SK-N-SH treated with all-trans-retinoic acid at 6 μM for 48 hours (cell line): Measurements from ENCODE around the gene SNHG17.
A peak's percentile ranks its signal among the peaks of the same experiment; 100 is the strongest.
"Not testable (repeated sequence)": the region's sequence is repeated elsewhere in the genome, so short reads cannot be mapped to it uniquely, and the experiment has no call there.

Experiments used
- ATAC-seq: fragments of 200-7000 bp; cut with Tn5 transposase; 3 replicates; pipeline ENCODE4 v1.9.1; 2020; ENCODE audit warnings: mild to moderate bottlenecking, moderate library complexity
- ARNTL ChIP-seq: fragments of 450-650 bp; formaldehyde crosslinking; IDR thresholded peaks from 2 replicates; pipeline ENCODE4 v1.5.0; 2020; ENCODE audit warnings: low read depth, mild to moderate bottlenecking, moderate library complexity, borderline replicate concordance
- BACH2 ChIP-seq: fragments of 250-450 bp; sonication (Bioruptor Pico); IDR thresholded peaks from 2 replicates; pipeline ENCODE4 v1.9.0; 2021; ENCODE audit warnings: mild to moderate bottlenecking, borderline replicate concordance
- CSDC2 ChIP-seq: fragments of 250-450 bp; sonication (Bioruptor Pico); IDR thresholded peaks from 2 replicates; pipeline ENCODE4 v1.5.0; 2020; ENCODE audit warnings: mild to moderate bottlenecking, moderate library complexity
- CSRNP3 ChIP-seq: fragments of 250-450 bp; sonication (Bioruptor Pico); IDR thresholded peaks from 2 replicates; pipeline ENCODE4 v1.5.1; 2021; ENCODE audit warnings: mild to moderate bottlenecking, moderate library complexity
- ESRRG ChIP-seq: fragments of 250-450 bp; sonication (Bioruptor Pico); IDR thresholded peaks from 2 replicates; pipeline ENCODE4 v1.6.1; 2021; ENCODE audit warnings: mild to moderate bottlenecking
- GLIS3 ChIP-seq: fragments of 250-450 bp; sonication (Bioruptor Pico); IDR thresholded peaks from 2 replicates; pipeline ENCODE4 v1.5.0; 2020; ENCODE audit warnings: mild to moderate bottlenecking, moderate library complexity
- ISL1 ChIP-seq: fragments of 250-450 bp; sonication (Bioruptor Pico); IDR thresholded peaks from 2 replicates; pipeline ENCODE4 v2.1.2; 2022; ENCODE audit warnings: mild to moderate bottlenecking, moderate library complexity
- OSR1 ChIP-seq: fragments of 250-450 bp; sonication (Bioruptor Pico); IDR thresholded peaks from 2 replicates; pipeline ENCODE4 v1.8.0; 2022; ENCODE audit warnings: moderate library complexity, mild to moderate bottlenecking, inconsistent platforms
- PPARA ChIP-seq: fragments of 250-450 bp; sonication (Bioruptor Pico); IDR thresholded peaks from 2 replicates; pipeline ENCODE4 v1.5.0; 2020; ENCODE audit warnings: mild to moderate bottlenecking, borderline replicate concordance
- RARB ChIP-seq: fragments of 250-450 bp; sonication (Bioruptor Pico); IDR thresholded peaks from 2 replicates; pipeline ENCODE4 v1.8.0; 2021; ENCODE audit warnings: mild to moderate bottlenecking, moderate library complexity
- TCF4 ChIP-seq: fragments of 250-450 bp; sonication (Bioruptor Pico); IDR thresholded peaks from 2 replicates; pipeline ENCODE4 v1.8.0; 2021; ENCODE audit warnings: mild to moderate bottlenecking, moderate library complexity, borderline replicate concordance
- ZC3H10 ChIP-seq: fragments of 250-450 bp; sonication (Bioruptor Pico); IDR thresholded peaks from 2 replicates; pipeline ENCODE4 v1.5.1; 2021; ENCODE audit warnings: mild to moderate bottlenecking, moderate library complexity
- ZFP3 ChIP-seq: fragments of 250-450 bp; sonication (Bioruptor Pico); IDR thresholded peaks from 2 replicates; pipeline ENCODE4 v1.5.0; 2020; ENCODE audit warnings: mild to moderate bottlenecking, moderate library complexity
- ZFP30 ChIP-seq: fragments of 450-650 bp; formaldehyde crosslinking; IDR thresholded peaks from 2 replicates; pipeline ENCODE4 v1.5.0; 2022; ENCODE audit warnings: mild to moderate bottlenecking, moderate library complexity
- ZNF565 ChIP-seq: fragments of 450-650 bp; formaldehyde crosslinking; conservative IDR thresholded peaks from 2 replicates; pipeline ENCODE4 v1.5.0; 2020; ENCODE audit warnings: low read depth, mild to moderate bottlenecking, moderate library complexity
- ZNF70 ChIP-seq: fragments of 450-650 bp; formaldehyde crosslinking; IDR thresholded peaks from 2 replicates; pipeline ENCODE4 v1.5.0; 2020; ENCODE audit warnings: mild to moderate bottlenecking, moderate library complexity
- ZNF8 ChIP-seq: fragments of 450-650 bp; formaldehyde crosslinking; IDR thresholded peaks from 2 replicates; pipeline ENCODE4 v1.5.0; 2020; ENCODE audit warnings: mild to moderate bottlenecking, moderate library complexity
- TF ChIP-seq, protein P1 (sequence below): fragments of 250-450 bp; sonication (Bioruptor Pico); IDR thresholded peaks from 2 replicates; pipeline ENCODE4 v1.5.0; 2020; ENCODE audit warnings: mild to moderate bottlenecking, moderate library complexity
- TF ChIP-seq, protein P2 (sequence below): fragments of 250-450 bp; sonication (Bioruptor Pico); IDR thresholded peaks from 2 replicates; pipeline ENCODE4 v1.8.0; 2020; ENCODE audit warnings: mild to moderate bottlenecking, moderate library complexity, borderline replicate concordance
- TF ChIP-seq, protein P3 (sequence below): fragments of 250-450 bp; sonication (Bioruptor Pico); IDR thresholded peaks from 2 replicates; pipeline ENCODE4 v1.5.1; 2020; ENCODE audit warnings: low read depth, mild to moderate bottlenecking, moderate library complexity

The SNHG17 gene

DNA sequence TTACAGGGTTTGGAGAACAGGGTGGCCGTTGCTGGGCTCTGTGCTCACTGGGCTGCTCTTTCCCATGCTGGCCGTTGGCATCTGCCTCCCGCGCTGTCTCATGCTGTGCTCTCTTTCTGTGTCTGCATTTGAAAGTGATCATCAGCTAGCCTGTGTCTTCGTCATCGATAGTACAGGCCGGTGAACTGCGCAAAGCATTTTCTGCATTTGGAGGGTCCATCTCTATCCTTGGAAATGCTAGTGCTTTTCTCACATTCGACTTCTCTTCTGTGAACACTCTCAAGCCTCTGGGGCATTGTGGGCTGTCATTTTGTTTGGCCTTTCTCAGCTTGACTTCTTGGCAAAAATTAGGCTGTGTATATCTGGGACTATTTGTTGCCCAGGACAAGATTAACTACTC, 6.8 kb upstream of the SNHG17 start:
- no peak for TF ChIP-seq ZFP30 (CRISPR knock-in tag)
- ATAC-seq: no peak

GRCh38 chr20:38441110-38441509, 6.0 kb upstream of the SNHG17 start:
- ATAC-seq: not testable (repeated sequence)

DNA sequence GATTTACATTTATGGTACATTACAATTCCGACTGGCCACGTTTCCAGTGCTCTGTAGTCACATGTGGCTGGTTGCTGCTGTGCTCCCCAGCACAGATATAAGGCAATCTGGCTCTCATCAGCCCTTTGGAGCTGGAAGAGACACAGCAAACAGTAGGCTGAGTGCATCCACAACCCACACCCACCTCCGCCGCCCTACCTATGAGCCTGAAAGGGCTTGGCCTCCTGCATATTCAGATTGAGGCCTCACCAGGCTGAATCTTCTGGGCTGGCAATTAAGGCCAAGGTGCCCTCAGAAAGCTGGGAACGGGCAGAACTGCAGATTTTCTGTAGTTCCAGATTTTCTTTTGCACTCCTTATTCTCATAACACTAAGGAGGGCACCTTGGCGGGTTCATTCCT, 2.7 kb upstream of the SNHG17 start:
- no peak for ATAC-seq
- TF ChIP-seq, protein P1, sequence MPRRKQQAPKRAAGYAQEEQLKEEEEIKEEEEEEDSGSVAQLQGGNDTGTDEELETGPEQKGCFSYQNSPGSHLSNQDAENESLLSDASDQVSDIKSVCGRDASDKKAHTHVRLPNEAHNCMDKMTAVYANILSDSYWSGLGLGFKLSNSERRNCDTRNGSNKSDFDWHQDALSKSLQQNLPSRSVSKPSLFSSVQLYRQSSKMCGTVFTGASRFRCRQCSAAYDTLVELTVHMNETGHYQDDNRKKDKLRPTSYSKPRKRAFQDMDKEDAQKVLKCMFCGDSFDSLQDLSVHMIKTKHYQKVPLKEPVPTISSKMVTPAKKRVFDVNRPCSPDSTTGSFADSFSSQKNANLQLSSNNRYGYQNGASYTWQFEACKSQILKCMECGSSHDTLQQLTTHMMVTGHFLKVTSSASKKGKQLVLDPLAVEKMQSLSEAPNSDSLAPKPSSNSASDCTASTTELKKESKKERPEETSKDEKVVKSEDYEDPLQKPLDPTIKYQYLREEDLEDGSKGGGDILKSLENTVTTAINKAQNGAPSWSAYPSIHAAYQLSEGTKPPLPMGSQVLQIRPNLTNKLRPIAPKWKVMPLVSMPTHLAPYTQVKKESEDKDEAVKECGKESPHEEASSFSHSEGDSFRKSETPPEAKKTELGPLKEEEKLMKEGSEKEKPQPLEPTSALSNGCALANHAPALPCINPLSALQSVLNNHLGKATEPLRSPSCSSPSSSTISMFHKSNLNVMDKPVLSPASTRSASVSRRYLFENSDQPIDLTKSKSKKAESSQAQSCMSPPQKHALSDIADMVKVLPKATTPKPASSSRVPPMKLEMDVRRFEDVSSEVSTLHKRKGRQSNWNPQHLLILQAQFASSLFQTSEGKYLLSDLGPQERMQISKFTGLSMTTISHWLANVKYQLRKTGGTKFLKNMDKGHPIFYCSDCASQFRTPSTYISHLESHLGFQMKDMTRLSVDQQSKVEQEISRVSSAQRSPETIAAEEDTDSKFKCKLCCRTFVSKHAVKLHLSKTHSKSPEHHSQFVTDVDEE (CRISPR knock-in tag): no peak
- TF ChIP-seq ZNF8 (CRISPR knock-in tag) (no peak), OSR1 (CRISPR knock-in tag) (no peak), CSDC2 (CRISPR knock-in tag) (no peak), ARNTL (no peak), CSRNP3 (CRISPR knock-in tag) (no peak), ZNF70 (no peak), ISL1 (CRISPR knock-in tag) (no peak), ESRRG (CRISPR knock-in tag) (no peak)

- peak; percentile 55 for ATAC-seq
- TF ChIP-seq CSRNP3 (CRISPR knock-in tag) (no peak), ZFP3 (CRISPR knock-in tag) (no peak), ZNF565 (CRISPR knock-in tag) (no peak), RARB (CRISPR knock-in tag) (no peak), ARNTL (no peak)
- TF ChIP-seq, protein P2, sequence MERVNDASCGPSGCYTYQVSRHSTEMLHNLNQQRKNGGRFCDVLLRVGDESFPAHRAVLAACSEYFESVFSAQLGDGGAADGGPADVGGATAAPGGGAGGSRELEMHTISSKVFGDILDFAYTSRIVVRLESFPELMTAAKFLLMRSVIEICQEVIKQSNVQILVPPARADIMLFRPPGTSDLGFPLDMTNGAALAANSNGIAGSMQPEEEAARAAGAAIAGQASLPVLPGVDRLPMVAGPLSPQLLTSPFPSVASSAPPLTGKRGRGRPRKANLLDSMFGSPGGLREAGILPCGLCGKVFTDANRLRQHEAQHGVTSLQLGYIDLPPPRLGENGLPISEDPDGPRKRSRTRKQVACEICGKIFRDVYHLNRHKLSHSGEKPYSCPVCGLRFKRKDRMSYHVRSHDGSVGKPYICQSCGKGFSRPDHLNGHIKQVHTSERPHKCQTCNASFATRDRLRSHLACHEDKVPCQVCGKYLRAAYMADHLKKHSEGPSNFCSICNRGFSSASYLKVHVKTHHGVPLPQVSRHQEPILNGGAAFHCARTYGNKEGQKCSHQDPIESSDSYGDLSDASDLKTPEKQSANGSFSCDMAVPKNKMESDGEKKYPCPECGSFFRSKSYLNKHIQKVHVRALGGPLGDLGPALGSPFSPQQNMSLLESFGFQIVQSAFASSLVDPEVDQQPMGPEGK (CRISPR knock-in tag): no peak
- TF ChIP-seq, all 23 proteins: peak for 0
These were observed 419 bp upstream of the SNHG17 start for GRCh38 chr20:38435555-38435939.

DNA sequence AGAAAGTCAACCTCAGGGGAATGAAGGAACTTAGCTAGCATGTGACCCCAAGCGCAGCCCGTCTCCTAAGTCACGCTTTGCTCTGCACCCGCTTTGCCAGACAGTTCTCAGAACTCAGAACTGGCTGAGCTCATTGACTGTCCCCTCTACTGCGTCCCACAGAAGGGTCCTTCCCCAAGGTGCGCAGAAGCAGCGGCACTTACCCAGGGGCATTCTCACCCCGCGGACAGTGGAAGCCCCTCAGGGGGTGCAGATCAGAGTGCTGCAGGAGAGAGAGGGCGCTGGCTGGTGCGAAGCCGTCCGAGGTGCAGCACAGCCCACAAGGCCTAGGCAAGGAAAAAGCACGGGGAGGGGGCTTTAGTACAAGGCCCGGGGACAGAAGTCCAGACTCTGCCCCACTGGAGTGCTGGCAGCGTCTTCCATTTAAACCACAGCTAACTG, 807 bp downstream of the SNHG17 start:
- peak; percentile 51 for ATAC-seq
- TF ChIP-seq TCF4 (no peak), ZC3H10 (CRISPR knock-in tag) (no peak), PPARA (no peak), ISL1 (CRISPR knock-in tag) (no peak), GLIS3 (CRISPR knock-in tag) (no peak), ZFP3 (CRISPR knock-in tag) (no peak), ARNTL (no peak), ESRRG (CRISPR knock-in tag) (no peak), OSR1 (CRISPR knock-in tag) (no peak), ZNF8 (CRISPR knock-in tag) (no peak), RARB (CRISPR knock-in tag) (no peak), BACH2 (CRISPR knock-in tag) (no peak), ZNF70 (no peak), ZNF565 (CRISPR knock-in tag) (no peak)
- TF ChIP-seq, protein P2 (CRISPR knock-in tag): no peak
- TF ChIP-seq, protein P1 (CRISPR knock-in tag): no peak
- TF ChIP-seq, protein P3, sequence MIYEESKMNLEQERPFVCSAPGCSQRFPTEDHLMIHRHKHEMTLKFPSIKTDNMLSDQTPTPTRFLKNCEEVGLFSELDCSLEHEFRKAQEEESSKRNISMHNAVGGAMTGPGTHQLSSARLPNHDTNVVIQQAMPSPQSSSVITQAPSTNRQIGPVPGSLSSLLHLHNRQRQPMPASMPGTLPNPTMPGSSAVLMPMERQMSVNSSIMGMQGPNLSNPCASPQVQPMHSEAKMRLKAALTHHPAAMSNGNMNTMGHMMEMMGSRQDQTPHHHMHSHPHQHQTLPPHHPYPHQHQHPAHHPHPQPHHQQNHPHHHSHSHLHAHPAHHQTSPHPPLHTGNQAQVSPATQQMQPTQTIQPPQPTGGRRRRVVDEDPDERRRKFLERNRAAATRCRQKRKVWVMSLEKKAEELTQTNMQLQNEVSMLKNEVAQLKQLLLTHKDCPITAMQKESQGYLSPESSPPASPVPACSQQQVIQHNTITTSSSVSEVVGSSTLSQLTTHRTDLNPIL: no peak
- TF ChIP-seq, all 23 proteins: peak for 0
